K562 (cell line): ENCODE results near the gene DYDC1. TPM values are rescaled to one million over a fixed set of nuclear protein-coding genes. Genes with fewer than 3 reads are reported as not detected.
A peak's percentile ranks its signal among the peaks of the same experiment; 100 is the strongest.

Experiments used
- ATAC-seq: fragments of 200-7000 bp; cut with Tn5 transposase; 3 replicates; pipeline ENCODE4 v1.9.1; 2020; ENCODE audit warnings: moderate library complexity
- BruUV-seq: library from RNA; stranded (reverse); fragments of 400-500 nt; replicated peaks from 2 replicates; lab custom pipeline; 2021; lab: Mats Ljungman, UMichigan
- CTCF ChIA-PET: fragments of 300-600 bp; formaldehyde crosslinking; extraction: SDS; loops from one replicate; lab custom pipeline; 2021; ENCODE audit warnings: low intra/inter-chr PET ratio; lab: Yijun Ruan, JAX
- POLR2A ChIA-PET: fragments of 300-600, 350-650 bp; sonication (Branson Sonifier 250); formaldehyde crosslinking; extraction: SDS; loops from one replicate; lab custom pipeline; 2021; ENCODE audit warnings: antibody characterized with exemption, inconsistent platforms; lab: Yijun Ruan, JAX
- DNase-seq, 4 experiments: peaks; one replicate each; pipeline versions ENCODE4 v3.0.0 to v3.0.0-alpha.2; 2011 to 2018; ENCODE audit warnings: low spot score in 3 of 4, mixed read lengths in 3 of 4; ENCODE audit errors: extremely low read depth in 1 of 4
- FAIRE-seq: peaks from 2 replicates; lab custom pipeline; 2011; peaks lifted over from hg19 to GRCh38; lab: Jason Lieb, UNC
- H2AFZ ChIP-seq: 2 replicates; pipeline ENCODE4 v1.6.0; 2011; ENCODE audit warnings: low read depth, low read length, control low read depth, inconsistent platforms
- H3K27ac ChIP-seq: fragments of 200-600 bp; 3 replicates; pipeline ENCODE4 v1.8.0; 2011; ENCODE audit warnings: low read depth, mild to moderate bottlenecking, control low read depth, inconsistent platforms, low read length, moderate library complexity, mixed read lengths; ENCODE audit errors: extremely low read depth
- H3K27me3 ChIP-seq, 2 experiments: fragments of 300-600 bp in 1 of 2; 2 replicates in 1 of 2; 3 replicates in 1 of 2; pipeline versions ENCODE4 v1.6.0 to v1.8.0; 2011; ENCODE audit warnings: inconsistent platforms in 2 of 2, low read length in 2 of 2, mild to moderate bottlenecking in 1 of 2, mixed read lengths in 1 of 2, moderate library complexity in 1 of 2; ENCODE audit not compliant: control insufficient read depth in 2 of 2, insufficient read depth in 2 of 2
- H3K36me3 ChIP-seq: fragments of 300-600 bp; 3 replicates; pipeline ENCODE4 v1.8.0; 2011; ENCODE audit warnings: mild to moderate bottlenecking, low read length, inconsistent platforms; ENCODE audit not compliant: control insufficient read depth, insufficient read depth
- H3K4me1 ChIP-seq, 2 experiments: fragments of 200-600 bp in 1 of 2; replicated peaks in 1 of 2; 2 replicates in 1 of 2; 3 replicates in 1 of 2; pipeline versions ENCODE4 v1.5.1 to v1.8.0; 2011; ENCODE audit warnings: inconsistent platforms in 2 of 2, low read length in 2 of 2, mild to moderate bottlenecking in 1 of 2, mixed read lengths in 1 of 2, moderate library complexity in 1 of 2; ENCODE audit not compliant: control insufficient read depth in 2 of 2, insufficient read depth in 2 of 2
- H3K4me2 ChIP-seq: 2 replicates; pipeline ENCODE4 v1.6.1; 2011; ENCODE audit warnings: low read length, control low read depth, inconsistent platforms, mixed read lengths; ENCODE audit not compliant: insufficient read depth
- H3K4me3 ChIP-seq: fragments of 200-600 bp; sonication (generic), shearing (Covaris generic); 2 replicates; pipeline ENCODE4 v1.5.1; 2016; ENCODE audit warnings: control low read depth, inconsistent platforms
- H3K79me2 ChIP-seq: fragments of 200-600 bp; 3 replicates; pipeline ENCODE4 v1.8.0; 2011; ENCODE audit warnings: low read length, inconsistent platforms; ENCODE audit not compliant: control insufficient read depth, insufficient read depth
- H3K9ac ChIP-seq, 2 experiments: 2 replicates each; pipeline versions ENCODE4 v1.6.0 to v1.6.1; 2011; ENCODE audit warnings: low read depth in 2 of 2, low read length in 2 of 2, control low read depth in 1 of 2, inconsistent platforms in 1 of 2, mild to moderate bottlenecking in 1 of 2, mixed read lengths in 1 of 2; ENCODE audit not compliant: insufficient read depth in 1 of 2
- H3K9me1 ChIP-seq: one replicate; pipeline ENCODE4 v1.6.0; 2011; ENCODE audit warnings: inconsistent platforms, mild to moderate bottlenecking, low read length, moderate library complexity; ENCODE audit not compliant: control insufficient read depth, insufficient read depth
- H3K9me3 ChIP-seq: replicated peaks from 2 replicates; pipeline ENCODE4 v1.5.1; 2011; ENCODE audit warnings: low read depth, low read length, inconsistent platforms; ENCODE audit not compliant: control insufficient read depth, insufficient read depth
- H4K20me1 ChIP-seq: replicated peaks from 2 replicates; pipeline ENCODE4 v1.6.1; 2011; ENCODE audit warnings: low read length, inconsistent platforms, mixed read lengths; ENCODE audit not compliant: control insufficient read depth, insufficient read depth
- CEBPB ChIP-seq: fragments of 450-650 bp; IDR thresholded peaks from 2 replicates; pipeline ENCODE4 v1.6.1; 2016; ENCODE audit warnings: missing genetic modification characterization, missing compliant biosample characterization
- CEBPG ChIP-seq, 3 experiments: fragments of 200-800 bp in 1 of 3; sonication (Bioruptor generic) in 1 of 3; sonication (generic) in 1 of 3; formaldehyde crosslinking in 1 of 3; IDR thresholded peaks in 2 of 3; conservative IDR thresholded peaks in 1 of 3; 2 replicates each; pipeline versions ENCODE4 v1.6.1 to v1.8.0; 2016 to 2022; ENCODE audit warnings: missing compliant biosample characterization in 2 of 3, missing genetic modification characterization in 2 of 3, mild to moderate bottlenecking in 1 of 3, missing genetic modification reagents in 1 of 3
- CREB1 ChIP-seq, 2 experiments: sonication (generic) in 1 of 2; formaldehyde crosslinking in 1 of 2; IDR thresholded peaks; 2 replicates each; pipeline versions ENCODE4 v1.6.1 to v1.8.0; 2012 to 2022; ENCODE audit warnings: inconsistent platforms in 1 of 2, mild to moderate bottlenecking in 1 of 2, missing genetic modification reagents in 1 of 2, moderate library complexity in 1 of 2
- EWSR1 ChIP-seq: fragments of 450-650 bp; IDR thresholded peaks from 2 replicates; pipeline ENCODE4 v1.6.1; 2018; ENCODE audit warnings: borderline replicate concordance, mild to moderate bottlenecking, low read depth, moderate library complexity; ENCODE audit not compliant: partially characterized antibody
- FOXA3 ChIP-seq, 2 experiments: fragments of 450-650 bp in 1 of 2; sonication (generic) in 1 of 2; formaldehyde crosslinking; IDR thresholded peaks in 1 of 2; conservative IDR thresholded peaks in 1 of 2; 2 replicates each; pipeline versions ENCODE4 v1.4.0 to v1.8.0; 2020 to 2022; ENCODE audit warnings: mild to moderate bottlenecking in 2 of 2, missing genetic modification reagents in 1 of 2
- GABPA ChIP-seq: fragments of 200-800 bp; sonication (Bioruptor generic); conservative IDR thresholded peaks from 2 replicates; pipeline ENCODE4 v1.6.1; 2016; ENCODE audit warnings: low read depth, missing genetic modification characterization, missing compliant biosample characterization
- HDAC1 ChIP-seq, 2 experiments: fragments of 450-650 bp; IDR thresholded peaks; 2 replicates each; pipeline ENCODE4 v1.6.1; 2016 to 2017; ENCODE audit warnings: inconsistent platforms in 1 of 2, mild to moderate bottlenecking in 1 of 2, moderate library complexity in 1 of 2
- HNRNPH1 ChIP-seq: fragments of 200-400 bp; formaldehyde crosslinking; optimal IDR thresholded peaks from 2 replicates; pipeline ENCODE3; 2017; ENCODE audit warnings: low read depth, mild to moderate bottlenecking, low read length, moderate library complexity
- JUN ChIP-seq, 2 experiments: sonication (generic) in 1 of 2; formaldehyde crosslinking in 1 of 2; IDR thresholded peaks; 2 replicates each; pipeline versions ENCODE4 v1.6.1 to v1.8.0; 2012 to 2022; ENCODE audit warnings: borderline replicate concordance in 2 of 2, mild to moderate bottlenecking in 2 of 2, improper control_type of control experiment in 1 of 2, low read depth in 1 of 2, low read length in 1 of 2, missing genetic modification reagents in 1 of 2
- KAT7 ChIP-seq: sonication (generic); formaldehyde crosslinking; IDR thresholded peaks from 2 replicates; pipeline ENCODE4 v1.8.0; 2022; ENCODE audit warnings: missing genetic modification reagents, mild to moderate bottlenecking, borderline replicate concordance
- NR0B1 ChIP-seq: fragments of 450-650 bp; IDR thresholded peaks from one replicate; pipeline ENCODE4 v1.6.1; 2018; ENCODE audit warnings: mild to moderate bottlenecking, moderate library complexity; ENCODE audit not compliant: partially characterized antibody
- NUFIP1 ChIP-seq: fragments of 450-650 bp; IDR thresholded peaks from 2 replicates; pipeline ENCODE4 v1.6.1; 2018; ENCODE audit not compliant: partially characterized antibody
- ZNF124 ChIP-seq: sonication (generic); formaldehyde crosslinking; IDR thresholded peaks from 2 replicates; pipeline ENCODE4 v1.8.1; 2022; ENCODE audit warnings: missing genetic modification reagents
- ZNF239 ChIP-seq: fragments of 250-450 bp; sonication (Bioruptor Pico); IDR thresholded peaks from 2 replicates; pipeline ENCODE4 v1.4.0; 2020; ENCODE audit warnings: mild to moderate bottlenecking
- WGBS: fragments of 100-300 bp; shearing (Covaris generic); methylation state at CpG from one replicate; pipeline ENCODE4 v1.1.6; 2016; ENCODE audit warnings: low coverage, mixed read lengths; ENCODE audit not compliant: insufficient coverage; ENCODE audit errors: missing lambda C conversion rate; 5-methylcytosine and 5-hydroxymethylcytosine counted together
- in situ Hi-C: fragments of 300-500 bp; cut with MboI; formaldehyde crosslinking; loops from 4 replicates; pipeline ENCODE4 v1.15.0; 2018; ENCODE audit warnings: inconsistent platforms, mixed read lengths
- intact Hi-C: fragments of 100-400 bp; cut with micrococcal nuclease; formaldehyde crosslinking; loops from 2 replicates; pipeline ENCODE4 v1.14.2; 2022
- polyA plus RNA-seq, 8 experiments: library from polyadenylated mRNA; depleted of rRNA in 4 of 8; stranded (reverse) in 5 of 8; unstranded in 3 of 8; fragments of >200 nt; fragmentation: Nextera tagmentation in 2 of 8; fragmentation: Illumina TruSeq in 1 of 8; extraction: Ambion mirVana in 2 of 8; extraction: Trizol in 1 of 8; gene quantifications; 2 replicates each; pipeline versions ENCODE4 v1.2.1 to v1.2.3, GENCODE V29; 2011 to 2014; ENCODE audit warnings: inconsistent platforms in 1 of 8, missing spikeins in 1 of 8
- total RNA-seq, 7 experiments: library from RNA; depleted of rRNA in 6 of 7; stranded (reverse); fragments of >200 nt in 6 of 7; fragmentation: Illumina TruSeq in 2 of 7; extraction: Trizol in 2 of 7; gene quantifications; 2 replicates each; pipeline versions ENCODE4 v1.2.1 to v1.2.3, GENCODE V29; 2011 to 2021; ENCODE audit warnings: low replicate concordance in 1 of 7

Gene DYDC1
- total and polyA plus RNA-seq, 9 of the 15 experiments (the other 6 are each of a cell fraction or from before 2014, with no cell fraction given), result not detected

GRCh38 chr10:80322158-80322557, 34.4 kb downstream of the DYDC1 start:
- in situ Hi-C loops (no loop called here), intact Hi-C loops (no loop called here)
- Histone ChIP-seq H3K9ac (no peak overlapping the region), H4K20me1 (no peaks in the 10 kb centered on the region), H3K9me1 (no peaks in the 10 kb centered on the region), H3K4me3 (no peak overlapping the region), H2AFZ (no peak overlapping the region), H3K9me3 (no peaks in the 10 kb centered on the region), H3K27ac (no peak overlapping the region), H3K4me2 (no peak overlapping the region), H3K79me2 (no peaks in the 10 kb centered on the region), H3K36me3 (no peaks in the 10 kb centered on the region), H3K27me3 (peaks cover 5 to 22% of the 10 kb centered on the region in 2 experiments; a peak in 2 of 5 replicates), H3K4me1 (no peaks in the 10 kb centered on the region)
- no TSS peak for BruUV-seq
- TF ChIP-seq NUFIP1 (no peak), CEBPB (tag) (peak; percentile 43; the same call in 1 of the 2 replicates), ZNF239 (CRISPR knock-in tag) (no peak), FOXA3 (CRISPR knock-in tag; conservative IDR thresholded peaks at IDR 0.05 in 1 of 2, IDR thresholded peaks at IDR 0.05 in 1 of 2) (no peak), CEBPG (CRISPR knock-in tag; IDR thresholded peaks at IDR 0.05) (no peak), CEBPG (tag; conservative IDR thresholded peaks at IDR 0.05 in 1 of 2, IDR thresholded peaks at IDR 0.05 in 1 of 2) (peak; percentile 16 to 42; a peak in 2 of 4 replicates)
- ATAC-seq, result no peak
- POLR2A ChIA-PET, result interaction anchor here (1.0 to 1.5 kb wide), 2 partner anchors 14 to 23 kb away, joined by 3 to 6 read pairs; no protein-coding TSS in a partner anchor
- CTCF ChIA-PET, result no interaction called here
- DNase-seq, result no peak
- 0% methylated on average over 2 of the region's 2 CpGs for WGBS
- no peak for FAIRE-seq

DNA sequence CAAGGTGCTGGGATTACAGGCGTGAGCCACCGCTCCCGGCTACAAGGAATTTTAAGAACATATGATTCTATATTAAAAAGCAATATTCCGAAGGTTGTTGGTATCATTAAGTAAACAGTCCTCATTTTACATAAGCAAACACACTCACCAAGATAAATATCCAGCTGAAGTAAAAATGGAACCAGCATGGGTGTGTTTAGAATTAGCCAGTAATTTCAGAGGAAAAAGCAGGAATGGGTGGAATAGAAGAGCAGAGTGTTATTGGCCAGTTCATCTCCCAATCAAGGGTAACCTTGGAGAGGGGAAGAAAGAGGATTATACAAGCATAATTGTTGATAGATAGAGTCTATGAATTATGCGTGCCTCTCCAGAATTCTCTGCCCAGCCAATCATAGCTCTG, 35.4 kb downstream of the DYDC1 start:
- H3K9me3 ChIP-seq, result no peaks in the 10 kb centered on the region
- H3K36me3 ChIP-seq, result no peaks in the 10 kb centered on the region
- 0% methylated on average over 5 of the region's 5 CpGs for WGBS
- no peak overlapping the region for H3K4me3 ChIP-seq
- no TSS peak for BruUV-seq
- no peaks in the 10 kb centered on the region for H3K79me2 ChIP-seq
- H2AFZ ChIP-seq, result no peak overlapping the region
- no peak overlapping the region for H3K4me2 ChIP-seq
- no peaks in the 10 kb centered on the region for H3K4me1 ChIP-seq
- ChIA-PET POLR2A (interaction anchor here (1.5 kb wide), 1 partner anchor 24 kb away, joined by 6 read pairs; no protein-coding TSS in a partner anchor), CTCF (no interaction called here)
- in situ Hi-C loops (no loop called here), intact Hi-C loops (no loop called here)
- ATAC-seq (no peak), FAIRE-seq (no peak), DNase-seq (no peak)
- no peak overlapping the region for H3K9ac ChIP-seq
- no peaks in the 10 kb centered on the region for H3K9me1 ChIP-seq
- H4K20me1 ChIP-seq, result no peaks in the 10 kb centered on the region
- H3K27me3 ChIP-seq, result peaks cover 3 to 15% of the 10 kb centered on the region in 2 experiments; a peak in 2 of 5 replicates
- H3K27ac ChIP-seq, result no peak overlapping the region
- TF ChIP-seq JUN (IDR thresholded peaks at IDR 0.05; ENCODE audit: borderline replicate concordance, low read depth, low read length) (no peak), JUN (CRISPR knock-in tag; IDR thresholded peaks at IDR 0.05; ENCODE audit: borderline replicate concordance) (no peak), HNRNPH1 (no peak), EWSR1 (no peak), NR0B1 (no peak), CREB1 (IDR thresholded peaks at IDR 0.05) (no peak), CREB1 (CRISPR knock-in tag; IDR thresholded peaks at IDR 0.05) (no peak), GABPA (no peak), HDAC1 (IDR thresholded peaks at IDR 0.05) (no peak), KAT7 (CRISPR knock-in tag) (no peak), ZNF124 (CRISPR knock-in tag) (no peak)
